ENCODE results near the gene BHLHE41. TPM values are rescaled to one million over a fixed set of nuclear protein-coding genes. Genes with fewer than 3 reads are reported as not detected.

The BHLHE41 gene
- polyA plus RNA-seq, 1 donor from 2014 or later: not detected

DNA sequence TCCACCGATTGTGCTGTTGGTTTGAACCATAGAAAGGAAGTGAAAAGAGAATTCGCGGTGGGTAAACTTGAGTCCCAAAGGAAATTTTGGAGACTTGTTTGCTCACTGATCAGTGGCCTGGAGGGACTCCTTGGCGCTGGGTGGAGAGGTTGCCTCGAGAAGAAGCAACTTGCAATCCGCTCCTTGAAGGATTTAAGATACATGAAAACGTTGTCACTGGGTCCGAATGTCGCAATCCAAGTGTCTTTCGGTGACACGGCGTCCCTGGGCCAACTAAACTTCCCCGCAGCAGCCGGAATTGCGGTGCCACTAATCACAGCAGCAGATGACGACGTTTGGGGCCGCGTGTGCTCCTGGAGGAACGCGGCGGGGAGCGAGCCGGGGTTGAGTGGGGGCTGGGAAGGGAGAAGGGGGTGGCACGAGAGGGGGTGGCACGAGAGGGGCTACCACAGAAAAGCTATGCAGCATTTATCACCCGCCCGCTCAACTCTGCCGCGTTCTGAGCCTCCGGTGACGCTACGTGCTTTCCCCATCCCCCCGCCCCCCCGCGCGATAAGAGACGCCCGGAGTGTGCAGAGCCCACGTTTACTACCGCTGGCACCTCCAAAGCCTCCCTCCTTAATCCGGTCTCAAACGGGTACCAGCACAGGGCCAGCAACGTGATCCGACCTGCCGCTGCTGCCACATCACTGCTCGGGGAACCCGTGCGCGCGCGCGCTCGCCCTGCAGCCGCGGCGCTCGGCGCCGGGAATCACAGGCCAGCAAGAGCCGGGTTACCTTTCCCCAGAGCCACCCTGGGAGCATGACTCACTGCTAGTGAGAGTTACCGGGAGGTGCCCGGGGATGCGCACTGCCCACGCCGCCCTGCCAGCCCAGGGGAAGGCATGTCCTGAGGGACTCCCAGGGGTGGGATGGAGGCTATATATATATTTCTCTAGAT is 833 bp upstream of the BHLHE41 start:
- H3K4me3 ChIP-seq (ENCODE audit: low read length): peak overlapping the region; percentile 77
- no peak overlapping the region for H3K27ac ChIP-seq (ENCODE audit: low read length)
- TF ChIP-seq POLR2AphosphoS5 (IDR thresholded peaks at IDR 0.05) (no peak), RAD21 (conservative IDR thresholded peaks at IDR 0.05) (peak; percentile 22), TAF1 (IDR thresholded peaks at IDR 0.05; ENCODE audit: low read depth) (peak; percentile 45), MXI1 (conservative IDR thresholded peaks at IDR 0.05; ENCODE audit: poor library complexity, severe bottlenecking) (peak; percentile 66), EZH2 (IDR thresholded peaks at IDR 0.05; ENCODE audit: borderline replicate concordance, insufficient read depth, low read length, poor library complexity, severe bottlenecking) (no peak), SMC3 (conservative IDR thresholded peaks at IDR 0.05; ENCODE audit: poor library complexity) (no peak), EP300 (conservative IDR thresholded peaks at IDR 0.05; ENCODE audit: poor library complexity, severe bottlenecking) (peak; percentile 12)
- TF ChIP-seq, protein P1, sequence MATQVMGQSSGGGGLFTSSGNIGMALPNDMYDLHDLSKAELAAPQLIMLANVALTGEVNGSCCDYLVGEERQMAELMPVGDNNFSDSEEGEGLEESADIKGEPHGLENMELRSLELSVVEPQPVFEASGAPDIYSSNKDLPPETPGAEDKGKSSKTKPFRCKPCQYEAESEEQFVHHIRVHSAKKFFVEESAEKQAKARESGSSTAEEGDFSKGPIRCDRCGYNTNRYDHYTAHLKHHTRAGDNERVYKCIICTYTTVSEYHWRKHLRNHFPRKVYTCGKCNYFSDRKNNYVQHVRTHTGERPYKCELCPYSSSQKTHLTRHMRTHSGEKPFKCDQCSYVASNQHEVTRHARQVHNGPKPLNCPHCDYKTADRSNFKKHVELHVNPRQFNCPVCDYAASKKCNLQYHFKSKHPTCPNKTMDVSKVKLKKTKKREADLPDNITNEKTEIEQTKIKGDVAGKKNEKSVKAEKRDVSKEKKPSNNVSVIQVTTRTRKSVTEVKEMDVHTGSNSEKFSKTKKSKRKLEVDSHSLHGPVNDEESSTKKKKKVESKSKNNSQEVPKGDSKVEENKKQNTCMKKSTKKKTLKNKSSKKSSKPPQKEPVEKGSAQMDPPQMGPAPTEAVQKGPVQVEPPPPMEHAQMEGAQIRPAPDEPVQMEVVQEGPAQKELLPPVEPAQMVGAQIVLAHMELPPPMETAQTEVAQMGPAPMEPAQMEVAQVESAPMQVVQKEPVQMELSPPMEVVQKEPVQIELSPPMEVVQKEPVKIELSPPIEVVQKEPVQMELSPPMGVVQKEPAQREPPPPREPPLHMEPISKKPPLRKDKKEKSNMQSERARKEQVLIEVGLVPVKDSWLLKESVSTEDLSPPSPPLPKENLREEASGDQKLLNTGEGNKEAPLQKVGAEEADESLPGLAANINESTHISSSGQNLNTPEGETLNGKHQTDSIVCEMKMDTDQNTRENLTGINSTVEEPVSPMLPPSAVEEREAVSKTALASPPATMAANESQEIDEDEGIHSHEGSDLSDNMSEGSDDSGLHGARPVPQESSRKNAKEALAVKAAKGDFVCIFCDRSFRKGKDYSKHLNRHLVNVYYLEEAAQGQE (IDR thresholded peaks at IDR 0.05; ENCODE audit: borderline replicate concordance): no peak
- TF ChIP-seq, protein P2, sequence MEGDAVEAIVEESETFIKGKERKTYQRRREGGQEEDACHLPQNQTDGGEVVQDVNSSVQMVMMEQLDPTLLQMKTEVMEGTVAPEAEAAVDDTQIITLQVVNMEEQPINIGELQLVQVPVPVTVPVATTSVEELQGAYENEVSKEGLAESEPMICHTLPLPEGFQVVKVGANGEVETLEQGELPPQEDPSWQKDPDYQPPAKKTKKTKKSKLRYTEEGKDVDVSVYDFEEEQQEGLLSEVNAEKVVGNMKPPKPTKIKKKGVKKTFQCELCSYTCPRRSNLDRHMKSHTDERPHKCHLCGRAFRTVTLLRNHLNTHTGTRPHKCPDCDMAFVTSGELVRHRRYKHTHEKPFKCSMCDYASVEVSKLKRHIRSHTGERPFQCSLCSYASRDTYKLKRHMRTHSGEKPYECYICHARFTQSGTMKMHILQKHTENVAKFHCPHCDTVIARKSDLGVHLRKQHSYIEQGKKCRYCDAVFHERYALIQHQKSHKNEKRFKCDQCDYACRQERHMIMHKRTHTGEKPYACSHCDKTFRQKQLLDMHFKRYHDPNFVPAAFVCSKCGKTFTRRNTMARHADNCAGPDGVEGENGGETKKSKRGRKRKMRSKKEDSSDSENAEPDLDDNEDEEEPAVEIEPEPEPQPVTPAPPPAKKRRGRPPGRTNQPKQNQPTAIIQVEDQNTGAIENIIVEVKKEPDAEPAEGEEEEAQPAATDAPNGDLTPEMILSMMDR (IDR thresholded peaks at IDR 0.05; ENCODE audit: poor library complexity, severe bottlenecking): no peak
- peak overlapping the region; percentile 55 for H3K9ac ChIP-seq (ENCODE audit: low read length)
- H3K9me2 ChIP-seq (ENCODE audit: insufficient read depth, low read length): no peaks in the 10 kb centered on the region
- H3K9me3 ChIP-seq (ENCODE audit: low read length): no peaks in the 10 kb centered on the region
- H3K4me2 ChIP-seq (ENCODE audit: low read length): peak overlapping the region; percentile 69
- H3K27me3 ChIP-seq (ENCODE audit: insufficient read depth, low read depth, low read length): peaks cover 85% of the 10 kb centered on the region
- no peaks in the 10 kb centered on the region for H3K36me3 ChIP-seq (ENCODE audit: insufficient read depth, low read length)
- H2AFZ ChIP-seq (ENCODE audit: low read depth, low read length): peak overlapping the region; percentile 51
- H3K79me2 ChIP-seq (replicated peaks; ENCODE audit: insufficient read depth, low read length): no peaks in the 10 kb centered on the region
- peaks cover 3% of the 10 kb centered on the region for H3F3A ChIP-seq (ENCODE audit: insufficient read depth, low read length, poor library complexity, severe bottlenecking)
- no peaks in the 10 kb centered on the region for H4K20me1 ChIP-seq (ENCODE audit: insufficient read depth)

DNA sequence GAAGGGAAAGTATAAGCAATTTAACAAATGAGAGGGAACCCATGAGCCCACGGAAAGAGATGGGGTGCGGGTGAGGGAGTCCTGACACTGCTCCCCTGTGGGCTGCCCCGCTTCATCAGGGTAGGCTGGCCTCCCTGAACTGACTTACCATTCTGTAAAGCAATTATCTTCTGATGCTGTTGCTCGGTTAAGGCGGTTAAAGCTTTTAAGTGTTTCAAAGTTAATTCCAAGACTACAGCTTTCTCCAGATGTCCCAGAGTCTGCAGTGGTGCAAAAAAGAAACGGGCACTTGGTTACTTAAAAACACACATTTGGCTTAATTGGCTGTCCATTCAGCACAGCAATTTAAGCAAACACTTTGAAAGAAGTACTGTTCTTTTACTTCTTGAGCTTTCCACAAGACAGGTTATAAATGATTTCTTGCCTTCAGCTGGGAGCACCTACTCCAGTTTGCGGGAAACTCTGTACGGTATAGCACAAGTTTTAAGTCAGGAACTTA is 1.3 kb downstream of the BHLHE41 start:
- H3K4me2 ChIP-seq (ENCODE audit: low read length): no peak overlapping the region
- H3K36me3 ChIP-seq (ENCODE audit: insufficient read depth, low read length): no peaks in the 10 kb centered on the region
- H3K4me3 ChIP-seq (ENCODE audit: low read length): peak overlapping the region; percentile 70
- no peak overlapping the region for H3K27ac ChIP-seq (ENCODE audit: low read length)
- no peaks in the 10 kb centered on the region for H4K20me1 ChIP-seq (ENCODE audit: insufficient read depth)
- peaks cover 88% of the 10 kb centered on the region for H3K27me3 ChIP-seq (ENCODE audit: insufficient read depth, low read depth, low read length)
- H3K9me2 ChIP-seq (ENCODE audit: insufficient read depth, low read length): no peaks in the 10 kb centered on the region
- no peaks in the 10 kb centered on the region for H3K9me3 ChIP-seq (ENCODE audit: low read length)
- H3K79me2 ChIP-seq (replicated peaks; ENCODE audit: insufficient read depth, low read length): no peaks in the 10 kb centered on the region
- H3F3A ChIP-seq (ENCODE audit: insufficient read depth, low read length, poor library complexity, severe bottlenecking): peaks cover 3% of the 10 kb centered on the region
- H3K9ac ChIP-seq (ENCODE audit: low read length): no peak overlapping the region
- no peak overlapping the region for H2AFZ ChIP-seq (ENCODE audit: low read depth, low read length)
- TF ChIP-seq SMC3 (conservative IDR thresholded peaks at IDR 0.05; ENCODE audit: poor library complexity): no peak
- no peak for TF ChIP-seq MXI1 (conservative IDR thresholded peaks at IDR 0.05; ENCODE audit: poor library complexity, severe bottlenecking)
- TF ChIP-seq, protein P1 (IDR thresholded peaks at IDR 0.05; ENCODE audit: borderline replicate concordance): no peak

All from neural cell (in vitro differentiated cells).